GM21447 (cell line): Measurements from ENCODE around the gene KLHL18.
"Not testable (repeated sequence)": the region's sequence is repeated elsewhere in the genome, so short reads cannot be mapped to it uniquely, and the experiment has no call there.

ENCODE experiments used
- ATAC-seq: cut with Tn5 transposase; IDR thresholded peaks from one replicate; pipeline ENCODE4 v1.9.1; 2021; ENCODE audit not compliant: unreplicated experiment

Gene KLHL18

GRCh38 chr3:47282424-47283192 lies at the start of gene KLHL18, which contains the start of gene KIF9:
Gene KLHL18, plus strand, starts transcription at chr3:47282944. Its CDS starts 22 bp downstream, at chr3:47282966.
Gene KIF9, minus strand, starts transcription at chr3:47282799. Its CDS starts 5,425 bp downstream, at chr3:47277374.
- peak; percentile 80 for ATAC-seq

GRCh38 chr3:47238017-47238416 lies 44.7 kb upstream of the KLHL18 start:
- ATAC-seq = no peak

GRCh38 chr3:47239929-47240328 lies 42.8 kb upstream of the KLHL18 start:
- no peak for ATAC-seq

- ATAC-seq = no peak
These were observed 39.2 kb upstream of the KLHL18 start for GRCh38 chr3:47243419-47244147.

GRCh38 chr3:47244531-47245100 lies 38.1 kb upstream of the KLHL18 start:
- ATAC-seq = no peak

GRCh38 chr3:47245271-47245670 lies 37.5 kb upstream of the KLHL18 start:
- no peak for ATAC-seq

GRCh38 chr3:47247131-47248064 lies 35.3 kb upstream of the KLHL18 start:
- no peak for ATAC-seq

- no peak for ATAC-seq
These were observed 32.3 kb upstream of the KLHL18 start for GRCh38 chr3:47250309-47251060.

- not testable (repeated sequence) for ATAC-seq
These were observed 31.7 kb upstream of the KLHL18 start for GRCh38 chr3:47251085-47251484.

- no peak for ATAC-seq
These were observed 31.1 kb upstream of the KLHL18 start for GRCh38 chr3:47251689-47252088.

- ATAC-seq = not testable (repeated sequence)
These were observed 26.4 kb upstream of the KLHL18 start for GRCh38 chr3:47256331-47256730.

GRCh38 chr3:47259114-47259513 lies 23.6 kb upstream of the KLHL18 start:
- no peak for ATAC-seq

GRCh38 chr3:47260605-47261004 lies 22.1 kb upstream of the KLHL18 start:
- ATAC-seq = no peak

GRCh38 chr3:47261301-47261700 lies 21.4 kb upstream of the KLHL18 start:
- no peak for ATAC-seq

GRCh38 chr3:47265008-47265407 lies 17.7 kb upstream of the KLHL18 start:
- no peak for ATAC-seq

GRCh38 chr3:47265725-47266428 lies 16.9 kb upstream of the KLHL18 start:
- no peak for ATAC-seq

- peak; percentile 75 for ATAC-seq
These were observed 15.8 kb upstream of the KLHL18 start for GRCh38 chr3:47266709-47267489.

GRCh38 chr3:47267490-47267824 lies 15.3 kb upstream of the KLHL18 start:
- ATAC-seq = no peak

- no peak for ATAC-seq
These were observed 12.2 kb upstream of the KLHL18 start for GRCh38 chr3:47270526-47270925.
